Measurements from ENCODE around the gene TSPAN33. TPM values are rescaled to one million over a fixed set of nuclear protein-coding genes. Genes with fewer than 3 reads are reported as not detected.

The TSPAN33 gene
- total and polyA plus RNA-seq, 8 donors: 6.9 to 37.9 (median 16.7) TPM

DNA sequence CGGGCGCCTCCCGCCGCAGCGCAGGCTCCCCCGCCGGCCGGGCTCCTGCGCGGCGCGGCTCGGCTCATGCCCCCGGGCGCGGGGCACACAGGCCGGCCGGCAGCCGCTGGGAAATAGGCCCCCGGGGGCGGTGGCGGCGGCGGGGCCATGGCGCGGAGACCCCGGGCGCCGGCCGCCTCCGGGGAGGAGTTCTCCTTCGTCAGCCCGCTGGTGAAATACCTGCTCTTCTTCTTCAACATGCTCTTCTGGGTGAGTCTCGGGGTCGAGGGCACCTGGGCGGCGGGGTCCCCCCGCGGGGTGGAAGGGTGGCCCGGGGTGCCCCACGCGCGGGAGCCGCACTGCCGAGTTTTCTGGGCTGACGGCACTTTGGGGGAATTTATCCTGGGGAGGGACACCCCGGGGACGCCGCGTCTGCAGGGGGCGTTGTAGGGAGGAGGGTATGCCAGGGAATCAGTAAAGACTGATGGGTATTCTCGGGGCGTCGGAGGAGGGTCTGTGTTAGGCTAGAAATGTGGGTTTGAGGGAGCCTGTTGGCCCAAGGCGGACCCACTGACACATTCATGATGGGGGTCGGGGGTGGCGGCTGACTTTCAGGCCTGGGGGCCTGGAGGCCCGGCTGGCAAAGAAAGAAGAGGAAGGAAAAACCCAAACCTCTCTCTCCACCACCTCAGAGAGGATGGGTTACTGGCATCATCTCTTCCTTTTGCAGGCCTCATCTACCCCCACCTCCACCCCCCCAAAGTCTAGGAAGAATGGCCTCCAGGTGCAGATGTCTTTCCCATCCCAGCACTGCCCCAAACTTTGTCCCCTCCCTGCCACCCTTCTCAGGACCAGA lies 544 bp downstream of the TSPAN33 start:
- Histone ChIP-seq H3K4me1 (peaks cover 0 to 5% (median 0%) of the 10 kb centered on the region in 3 donors), H3K9me3 (no peaks in the 10 kb centered on the region), H3K27ac (no peak overlapping the region), H3K4me3 (peak overlapping the region; percentile 61 to 82 (median 72)), H3K27me3 (no peaks in the 10 kb centered on the region), H3K36me3 (no peaks in the 10 kb centered on the region)
- FAIRE-seq: no peak
- 5% methylated on average over 53 to 58 of the region's 58 CpGs for WGBS, 2 donors
- peak in 2 of 4 donors; percentile 10 to 12 for ATAC-seq
- intact Hi-C loops (cut with DNase I): no loop called here
- TF ChIP-seq, protein P1, sequence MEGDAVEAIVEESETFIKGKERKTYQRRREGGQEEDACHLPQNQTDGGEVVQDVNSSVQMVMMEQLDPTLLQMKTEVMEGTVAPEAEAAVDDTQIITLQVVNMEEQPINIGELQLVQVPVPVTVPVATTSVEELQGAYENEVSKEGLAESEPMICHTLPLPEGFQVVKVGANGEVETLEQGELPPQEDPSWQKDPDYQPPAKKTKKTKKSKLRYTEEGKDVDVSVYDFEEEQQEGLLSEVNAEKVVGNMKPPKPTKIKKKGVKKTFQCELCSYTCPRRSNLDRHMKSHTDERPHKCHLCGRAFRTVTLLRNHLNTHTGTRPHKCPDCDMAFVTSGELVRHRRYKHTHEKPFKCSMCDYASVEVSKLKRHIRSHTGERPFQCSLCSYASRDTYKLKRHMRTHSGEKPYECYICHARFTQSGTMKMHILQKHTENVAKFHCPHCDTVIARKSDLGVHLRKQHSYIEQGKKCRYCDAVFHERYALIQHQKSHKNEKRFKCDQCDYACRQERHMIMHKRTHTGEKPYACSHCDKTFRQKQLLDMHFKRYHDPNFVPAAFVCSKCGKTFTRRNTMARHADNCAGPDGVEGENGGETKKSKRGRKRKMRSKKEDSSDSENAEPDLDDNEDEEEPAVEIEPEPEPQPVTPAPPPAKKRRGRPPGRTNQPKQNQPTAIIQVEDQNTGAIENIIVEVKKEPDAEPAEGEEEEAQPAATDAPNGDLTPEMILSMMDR (IDR thresholded peaks at IDR 0.05): no peak
- DNase-seq: peak in 2 of 6 donors; percentile 68 to 71

- 74 to 84% methylated on average over 8 of the region's 8 CpGs for WGBS, 2 donors
- Histone ChIP-seq H3K27me3 (no peaks in the 10 kb centered on the region), H3K4me3 (no peak overlapping the region), H3K9me3 (no peaks in the 10 kb centered on the region), H3K27ac (no peak overlapping the region), H3K36me3 (no peaks in the 10 kb centered on the region), H3K4me1 (peaks cover 0 to 5% (median 0%) of the 10 kb centered on the region in 3 donors)
- ATAC-seq (no peak), DNase-seq (no peak), FAIRE-seq (no peak)
- TF ChIP-seq, protein P1 (IDR thresholded peaks at IDR 0.05): no peak
- intact Hi-C loops (cut with DNase I): no loop called here
Observed at GRCh38 chr7:129146237-129146979, 1.9 kb downstream of the TSPAN33 start.

DNA sequence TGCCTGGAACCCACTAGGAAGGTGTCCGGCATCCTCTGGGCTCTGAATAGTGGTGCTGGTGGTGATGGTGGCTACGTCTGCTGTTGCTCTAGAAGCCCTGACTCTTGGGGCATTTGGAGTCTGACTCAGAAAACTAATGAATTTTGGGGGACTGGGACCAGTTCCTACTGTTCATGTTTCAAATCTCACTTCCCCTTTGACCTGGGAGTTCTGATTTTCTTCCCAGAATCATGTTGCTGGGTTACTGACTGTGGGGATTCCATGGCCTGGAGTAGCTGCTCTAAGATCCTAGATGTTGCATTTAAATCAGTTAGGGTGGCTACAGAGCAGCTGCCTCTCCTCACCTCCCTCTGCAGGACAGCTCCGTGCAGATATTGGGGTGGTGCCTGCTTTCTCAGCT lies 3.2 kb downstream of the TSPAN33 start:
- ATAC-seq: no peak
- WGBS, 2 donors: 86 to 93% methylated on average over 3 of the region's 3 CpGs
- TF ChIP-seq, protein P1 (IDR thresholded peaks at IDR 0.05): no peak
- H3K4me3 ChIP-seq: no peak overlapping the region
- H3K9me3 ChIP-seq: no peaks in the 10 kb centered on the region
- intact Hi-C loops (cut with DNase I): no loop called here
- FAIRE-seq: no peak
- H3K4me1 ChIP-seq: peaks cover 0 to 5% (median 0%) of the 10 kb centered on the region in 3 donors
- H3K27me3 ChIP-seq: no peaks in the 10 kb centered on the region
- no peaks in the 10 kb centered on the region for H3K36me3 ChIP-seq
- no peak for DNase-seq
- H3K27ac ChIP-seq: no peak overlapping the region

DNA sequence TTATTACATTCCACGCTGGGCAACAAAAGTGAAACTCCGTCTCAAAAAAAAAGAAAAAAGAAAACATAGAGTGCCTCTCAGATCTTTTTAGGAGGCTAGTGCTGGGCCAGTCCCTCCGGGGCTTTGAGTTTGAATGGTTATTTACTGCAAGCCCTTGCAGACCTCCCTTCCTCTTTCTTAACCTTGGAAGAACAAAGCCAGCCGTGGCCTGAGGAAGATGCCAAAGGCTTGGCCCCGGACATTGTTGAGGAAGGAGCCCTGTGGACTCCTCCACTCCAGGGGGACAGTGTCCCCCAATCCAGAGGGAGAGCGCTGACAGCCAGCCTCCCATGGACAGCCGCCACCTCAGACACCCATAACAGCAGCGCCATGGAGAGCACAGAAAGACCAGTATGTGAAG lies 5.0 kb downstream of the TSPAN33 start:
- TF ChIP-seq, protein P1 (IDR thresholded peaks at IDR 0.05): no peak
- 81 to 83% methylated on average over 8 of the region's 8 CpGs for WGBS, 2 donors
- no peaks in the 10 kb centered on the region for H3K27me3 ChIP-seq
- no peak overlapping the region for H3K27ac ChIP-seq
- no peak for FAIRE-seq
- H3K36me3 ChIP-seq: no peaks in the 10 kb centered on the region
- H3K4me1 ChIP-seq: peaks cover 0 to 5% (median 0%) of the 10 kb centered on the region in 3 donors
- no peak overlapping the region for H3K4me3 ChIP-seq
- ATAC-seq: peak in 1 of 4 donors; percentile 12
- intact Hi-C loops (cut with DNase I): no loop called here
- DNase-seq: no peak
- no peaks in the 10 kb centered on the region for H3K9me3 ChIP-seq
